Mucosa of gallbladder (tissue), 1 donor: ENCODE measurements around the gene GPR31. TPM values are rescaled to one million over a fixed set of nuclear protein-coding genes. Genes with fewer than 3 reads are reported as not detected.

Source experiments
- DNase-seq: peaks from one replicate; pipeline ENCODE4 v3.0.0-alpha.2; 2020; ENCODE audit warnings: low spot score
- total RNA-seq: library from RNA; stranded (reverse); gene quantifications from one replicate; pipeline ENCODE4 v1.2.1, GENCODE V29; 2021
- donor health status: DM: no; HTN: no; CAD: no.

GPR31 gene
- total RNA-seq, 1 donor from 2014 or later = not detected

DNA sequence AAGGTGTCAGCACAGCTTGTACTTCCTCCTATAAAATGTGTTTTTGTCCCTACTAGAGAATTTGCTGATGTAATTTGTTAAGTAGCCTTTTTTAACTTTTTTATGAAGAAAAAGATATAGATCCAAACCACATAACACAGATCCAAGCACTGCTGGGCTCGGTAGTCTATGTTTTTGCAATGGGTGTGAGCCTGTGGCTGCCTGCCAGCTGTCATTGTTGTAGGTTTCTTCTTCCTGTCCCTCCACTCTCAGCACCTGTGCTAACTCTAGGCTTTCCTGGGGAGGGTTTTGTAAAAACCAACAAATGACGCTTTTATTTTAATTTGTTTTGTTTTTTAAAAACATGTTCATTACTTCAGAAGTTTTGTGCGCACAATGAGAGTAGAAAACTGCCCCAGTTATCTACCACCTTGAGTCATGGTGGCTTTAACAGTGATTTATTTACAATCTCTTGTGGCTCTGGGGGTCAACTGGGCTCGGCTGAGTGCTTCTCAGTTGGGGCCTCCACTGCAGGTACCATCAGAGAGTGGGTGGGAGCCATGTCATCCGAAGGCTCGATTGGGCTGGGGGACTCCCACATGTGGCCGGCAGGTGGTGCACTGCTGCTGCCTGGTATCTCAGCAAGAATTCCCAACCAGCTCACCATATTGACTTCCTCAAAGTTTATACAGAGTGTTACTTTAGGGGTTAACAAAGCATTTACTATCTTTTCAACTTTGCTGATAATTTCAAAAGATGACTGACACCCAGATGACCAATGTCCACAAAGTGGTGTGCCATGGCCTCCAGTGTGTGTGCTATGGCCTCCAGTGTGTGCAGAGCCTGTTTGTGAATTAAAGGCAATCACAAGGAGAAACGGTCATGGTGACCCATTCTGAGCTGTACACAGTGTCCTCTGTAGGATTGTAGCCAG lies 37.9 kb downstream of the GPR31 start:
- DNase-seq = peak; percentile 46

DNA sequence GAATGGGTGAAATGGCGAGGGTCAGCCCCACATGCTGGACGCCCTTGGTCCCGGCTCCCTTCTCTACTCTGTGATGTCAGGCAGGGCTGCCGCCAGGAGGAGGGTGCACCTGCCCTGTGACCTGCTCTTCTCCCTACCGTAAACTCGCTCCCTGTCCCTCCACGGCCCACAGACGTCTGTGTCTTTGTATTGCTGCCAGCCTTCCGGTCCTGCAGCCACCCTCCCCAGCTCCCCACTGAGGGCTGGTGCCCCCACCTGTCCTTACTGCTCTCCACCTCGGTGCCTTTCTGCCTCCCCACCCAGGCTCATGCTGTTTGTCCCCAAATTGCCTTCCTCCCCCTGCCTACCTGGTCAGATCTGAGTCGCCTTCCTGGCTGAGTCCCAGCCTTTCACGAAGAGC lies 38.9 kb downstream of the GPR31 start:
- no peak for DNase-seq

DNA sequence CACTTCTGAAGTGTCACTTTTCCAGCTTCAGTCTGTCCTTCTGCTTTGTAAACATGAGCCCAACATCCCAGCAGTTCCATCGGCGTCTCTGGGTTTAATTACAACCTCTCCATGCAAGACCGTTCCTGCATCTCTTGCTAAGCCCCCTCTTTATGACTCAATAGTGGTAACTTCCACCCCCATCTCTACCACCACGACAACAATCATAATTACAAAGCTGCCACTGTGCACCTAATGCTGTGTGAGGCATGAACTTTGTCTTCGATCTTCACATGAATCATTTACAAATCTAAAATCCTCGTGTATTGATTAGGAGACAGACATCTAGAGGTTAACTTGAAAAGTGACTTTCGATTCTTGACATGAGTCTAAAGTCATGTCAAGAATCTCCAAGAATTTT lies 39.8 kb downstream of the GPR31 start:
- no peak for DNase-seq

DNA sequence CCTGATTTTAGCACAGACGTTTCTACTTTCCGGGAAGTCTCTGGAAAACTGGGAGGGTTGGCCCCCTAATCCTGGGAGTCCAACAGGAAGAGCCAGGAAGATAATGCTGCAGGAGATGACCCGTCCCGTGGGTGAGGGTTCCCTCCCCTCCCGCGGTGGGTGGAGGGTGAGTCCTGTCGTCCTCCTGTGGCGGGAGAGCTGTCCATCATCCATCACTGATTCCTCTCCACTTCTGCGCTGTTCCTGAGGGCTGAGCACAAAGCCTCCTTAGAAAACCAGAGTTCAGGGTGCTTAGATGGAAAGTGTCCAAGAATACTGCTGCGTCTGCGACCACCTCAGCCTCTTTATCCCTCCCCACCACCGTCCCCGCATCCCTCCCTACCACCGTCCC lies 40.9 kb downstream of the GPR31 start:
- DNase-seq = no peak

DNA sequence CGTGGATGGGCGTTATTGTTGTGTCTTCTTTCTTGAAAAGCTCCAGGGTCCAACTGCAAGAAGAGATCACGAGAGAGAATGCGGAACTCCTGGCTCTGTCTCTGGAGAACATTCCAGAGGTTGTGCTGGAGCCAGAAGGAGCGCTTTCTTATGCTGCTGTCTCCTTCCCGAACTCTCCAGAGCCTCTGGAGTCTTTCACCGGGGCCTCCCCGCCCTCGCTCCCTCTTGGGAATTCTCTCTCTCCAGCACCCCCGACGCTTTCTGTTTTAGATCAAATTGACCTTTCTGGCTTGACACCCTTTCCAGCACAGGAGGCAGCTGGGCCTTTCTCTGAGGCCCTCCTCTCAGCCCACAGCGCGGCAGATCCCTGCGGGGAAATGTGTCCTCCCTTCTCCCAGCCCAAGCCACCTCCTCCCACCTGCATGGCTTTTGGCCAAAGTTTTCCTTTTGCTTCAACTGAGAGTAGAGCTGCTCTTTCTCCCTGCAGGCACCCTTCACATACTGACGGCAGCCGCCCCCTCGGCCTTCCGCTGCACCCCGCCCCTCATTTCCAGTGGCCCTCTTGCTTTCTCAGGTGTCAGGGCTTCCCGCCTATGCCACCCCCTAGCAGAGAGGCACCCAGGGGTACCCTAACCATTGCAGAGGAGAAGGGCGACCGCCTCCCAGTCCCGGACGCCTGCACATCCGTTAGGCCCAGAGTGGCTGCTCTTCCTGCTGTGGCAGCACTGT lies 41.5 kb downstream of the GPR31 start:
- DNase-seq = peak; percentile 71

GRCh38 chr6:167115054-167115453 lies 42.7 kb downstream of the GPR31 start:
- DNase-seq = no peak

DNA sequence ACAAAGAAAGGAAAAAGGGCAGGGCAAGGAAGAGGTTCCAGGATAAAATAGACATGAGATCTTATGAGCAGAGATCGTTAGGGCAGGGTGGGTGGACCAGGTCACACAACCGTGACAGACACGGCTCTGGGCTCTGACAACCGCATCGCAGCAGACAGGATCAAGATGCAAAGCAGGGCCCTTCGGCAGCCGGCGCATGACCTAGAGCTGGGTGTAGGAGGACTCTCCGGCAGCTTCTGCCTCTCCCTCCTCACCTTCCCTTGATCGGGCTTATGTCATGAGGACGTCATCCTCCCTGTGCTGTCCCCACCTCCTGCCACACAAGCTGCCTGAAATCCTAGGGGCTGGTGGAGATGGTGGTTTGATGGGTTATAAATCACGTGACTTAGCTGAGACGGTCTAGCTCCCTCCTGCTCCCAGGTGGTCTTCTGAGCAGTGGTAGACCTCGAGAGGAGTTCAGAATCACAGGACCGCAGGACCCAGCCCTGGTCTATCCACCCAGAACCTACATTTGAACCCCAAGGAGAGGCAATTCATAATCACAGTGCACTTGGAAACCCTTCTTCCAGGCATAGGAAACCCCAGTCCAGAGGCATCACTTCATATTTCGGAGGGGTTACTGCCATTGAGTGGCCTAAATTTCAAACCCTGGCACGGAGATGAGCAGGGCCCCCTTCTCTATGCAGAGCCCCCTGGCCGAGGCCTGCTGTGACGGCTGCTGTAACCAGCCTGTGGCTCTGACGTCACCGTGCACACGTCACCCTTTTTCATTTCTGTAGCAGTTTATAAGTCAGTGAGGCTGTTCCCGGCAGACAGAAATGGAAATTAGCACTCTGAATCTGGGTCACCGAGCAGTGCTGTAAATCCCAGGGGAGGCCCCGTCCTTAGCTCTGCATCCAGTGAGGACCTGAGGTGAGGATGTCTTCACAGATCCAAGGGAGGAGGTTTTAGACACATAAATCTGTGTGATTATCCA lies 43.6 kb downstream of the GPR31 start:
- DNase-seq = no peak

DNA sequence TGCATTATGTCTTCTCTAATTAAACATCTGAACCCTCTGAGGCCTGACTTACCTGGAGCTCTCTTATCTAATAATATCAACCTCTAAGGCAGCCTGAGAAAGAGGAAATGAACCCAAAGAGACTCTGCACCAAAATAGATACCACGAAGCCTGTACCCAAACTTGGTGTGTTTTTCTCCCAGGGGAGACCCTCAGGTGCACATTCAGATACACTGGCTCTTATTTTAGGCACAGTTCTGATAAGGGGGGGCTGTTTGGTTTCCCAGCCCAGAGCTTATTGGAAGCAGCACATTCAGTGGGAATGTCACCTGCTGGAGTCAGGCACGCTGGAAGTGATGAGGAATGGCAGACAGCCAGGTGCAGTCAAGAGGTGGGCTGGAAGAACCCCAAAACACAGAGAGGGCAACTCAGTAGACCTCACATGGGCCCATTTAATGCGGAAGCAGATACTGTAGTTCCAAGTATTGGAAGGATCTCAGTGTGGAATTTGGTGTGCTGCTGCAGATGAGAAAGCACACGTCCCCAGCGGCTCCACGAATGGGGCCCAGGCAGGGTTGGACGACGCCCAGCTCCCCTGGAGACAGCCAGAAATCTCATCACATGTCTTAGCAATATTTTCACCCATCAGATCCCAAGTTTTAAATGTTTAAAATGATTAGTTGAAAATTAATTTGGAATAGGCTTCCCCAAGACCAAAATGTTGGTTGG lies 44.6 kb downstream of the GPR31 start:
- DNase-seq = no peak

- no peak for DNase-seq
Measured at GRCh38 chr6:167112421-167112820, 45.4 kb downstream of the GPR31 start.

- DNase-seq = no peak
Measured at GRCh38 chr6:167111597-167111996, 46.2 kb downstream of the GPR31 start.

- DNase-seq = no peak
Measured at GRCh38 chr6:167109651-167110050, 48.1 kb downstream of the GPR31 start.

DNA sequence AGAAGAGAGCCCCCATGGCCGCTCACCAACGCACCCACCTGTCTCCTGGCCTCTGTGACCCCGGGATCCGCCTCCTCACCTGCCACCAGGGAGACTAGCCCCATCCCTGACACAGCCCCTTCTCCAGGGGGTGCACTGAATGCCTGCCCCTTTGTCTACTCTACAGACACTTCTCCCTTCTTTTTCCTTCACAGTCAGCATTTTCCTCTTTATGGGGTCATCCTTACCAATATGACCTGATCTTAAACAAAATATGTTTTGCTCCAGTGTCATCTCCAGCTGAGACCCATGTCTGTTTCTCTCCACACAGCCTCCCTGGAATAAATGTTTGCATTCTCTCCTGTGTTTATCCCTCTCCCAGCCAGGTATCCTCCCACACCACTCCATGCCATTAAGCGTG lies 49.5 kb downstream of the GPR31 start:
- no peak for DNase-seq

DNA sequence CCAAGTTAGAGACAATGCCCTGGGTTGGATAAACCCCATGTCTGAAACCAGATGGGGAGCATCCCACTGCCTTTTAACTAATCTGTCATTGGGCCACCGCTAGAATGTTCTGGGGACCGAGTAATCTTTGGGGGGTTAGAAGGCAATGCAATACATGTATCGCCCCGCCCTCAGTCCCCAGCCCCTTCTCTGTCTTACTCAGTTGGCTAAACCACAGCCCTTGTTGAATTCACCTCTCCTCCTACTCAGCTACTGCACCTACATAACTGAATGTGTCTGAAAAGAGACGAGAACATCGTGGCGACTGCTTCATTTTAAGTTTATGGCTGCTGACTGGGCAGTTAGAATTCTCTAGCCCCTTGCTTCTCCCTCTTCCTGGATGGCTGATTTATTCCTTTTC lies 50.0 kb downstream of the GPR31 start:
- no peak for DNase-seq

GRCh38 chr6:167106406-167106805 lies 51.4 kb downstream of the GPR31 start:
- DNase-seq = no peak

Other genes with a start within 250 kb of the GPR31 start
- 146 TPM for gene RNASET2, start 201.4 kb downstream of the GPR31 start, total RNA-seq
- gene CEP43, start 158.6 kb downstream of the GPR31 start, total RNA-seq = 18.8 TPM
- gene CCR6, start 34.9 kb downstream of the GPR31 start, total RNA-seq = 1.3 TPM
- gene UNC93A, start 133.3 kb upstream of the GPR31 start, total RNA-seq = 14.3 TPM
- not detected for gene TTLL2, start 167.1 kb upstream of the GPR31 start, total RNA-seq